IMR-90 (cell line): ENCODE results near the gene ALDH3A2.

ENCODE experiments used
- BHLHE40 ChIP-seq: fragments of 150-350 bp; IDR thresholded peaks from 2 replicates; pipeline ENCODE4 v1.6.1; 2016; ENCODE audit warnings: mild to moderate bottlenecking, low read depth, low read length
- CEBPB ChIP-seq: IDR thresholded peaks from 2 replicates; pipeline ENCODE4 v1.6.1; 2012; ENCODE audit warnings: low read depth, low read length, improper control_type of control experiment
- ELK1 ChIP-seq: fragments of 150-350 bp; IDR thresholded peaks from 2 replicates; pipeline ENCODE4 v1.6.1; 2016; ENCODE audit warnings: low read depth, mild to moderate bottlenecking, low read length, moderate library complexity, borderline replicate concordance
- FOS ChIP-seq: fragments of 150-350 bp; IDR thresholded peaks from 2 replicates; pipeline ENCODE4 v1.6.1; 2016; ENCODE audit warnings: low read depth, low read length
- POLR2A ChIP-seq: IDR thresholded peaks from 2 replicates; pipeline ENCODE4 v1.6.1; 2012; ENCODE audit warnings: mild to moderate bottlenecking, low read depth, low read length
- RAD21 ChIP-seq: IDR thresholded peaks from 2 replicates; pipeline ENCODE4 v1.6.1; 2012; ENCODE audit warnings: low read length, improper control_type of control experiment
- SMC3 ChIP-seq: fragments of 150-350 bp; IDR thresholded peaks from 2 replicates; pipeline ENCODE4 v1.6.1; 2016; ENCODE audit warnings: low read depth, mild to moderate bottlenecking, antibody characterized with exemption, low read length, moderate library complexity
- USF2 ChIP-seq: fragments of 150-350 bp; IDR thresholded peaks from 2 replicates; pipeline ENCODE4 v1.6.1; 2017; ENCODE audit warnings: mild to moderate bottlenecking, antibody characterized with exemption, low read length, low read depth
- TF ChIP-seq, protein P1 (sequence below): conservative IDR thresholded peaks from 2 replicates; pipeline ENCODE4 v1.5.1; 2012; ENCODE audit warnings: mild to moderate bottlenecking, low read depth, low read length, improper control_type of control experiment

- TF ChIP-seq, protein P1, sequence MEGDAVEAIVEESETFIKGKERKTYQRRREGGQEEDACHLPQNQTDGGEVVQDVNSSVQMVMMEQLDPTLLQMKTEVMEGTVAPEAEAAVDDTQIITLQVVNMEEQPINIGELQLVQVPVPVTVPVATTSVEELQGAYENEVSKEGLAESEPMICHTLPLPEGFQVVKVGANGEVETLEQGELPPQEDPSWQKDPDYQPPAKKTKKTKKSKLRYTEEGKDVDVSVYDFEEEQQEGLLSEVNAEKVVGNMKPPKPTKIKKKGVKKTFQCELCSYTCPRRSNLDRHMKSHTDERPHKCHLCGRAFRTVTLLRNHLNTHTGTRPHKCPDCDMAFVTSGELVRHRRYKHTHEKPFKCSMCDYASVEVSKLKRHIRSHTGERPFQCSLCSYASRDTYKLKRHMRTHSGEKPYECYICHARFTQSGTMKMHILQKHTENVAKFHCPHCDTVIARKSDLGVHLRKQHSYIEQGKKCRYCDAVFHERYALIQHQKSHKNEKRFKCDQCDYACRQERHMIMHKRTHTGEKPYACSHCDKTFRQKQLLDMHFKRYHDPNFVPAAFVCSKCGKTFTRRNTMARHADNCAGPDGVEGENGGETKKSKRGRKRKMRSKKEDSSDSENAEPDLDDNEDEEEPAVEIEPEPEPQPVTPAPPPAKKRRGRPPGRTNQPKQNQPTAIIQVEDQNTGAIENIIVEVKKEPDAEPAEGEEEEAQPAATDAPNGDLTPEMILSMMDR: no peak
- no peak for TF ChIP-seq SMC3
- TF ChIP-seq USF2: no peak
- no peak for TF ChIP-seq POLR2A
- no peak for TF ChIP-seq BHLHE40
- no peak for TF ChIP-seq ELK1
- TF ChIP-seq CEBPB: no peak
- TF ChIP-seq FOS: no peak
- no peak for TF ChIP-seq RAD21
Measured at GRCh38 chr17:19660219-19660870, 11.8 kb downstream of the ALDH3A2 start.
